ENCODE measurements around the gene DGCR2.

The DGCR2 gene

GRCh38 chr22:19147195-19147780, 25.1 kb upstream of the DGCR2 start:
- no peak for DNase-seq (ENCODE audit: extremely low read depth in 1 of 2, low read depth in 1 of 2)

DNA sequence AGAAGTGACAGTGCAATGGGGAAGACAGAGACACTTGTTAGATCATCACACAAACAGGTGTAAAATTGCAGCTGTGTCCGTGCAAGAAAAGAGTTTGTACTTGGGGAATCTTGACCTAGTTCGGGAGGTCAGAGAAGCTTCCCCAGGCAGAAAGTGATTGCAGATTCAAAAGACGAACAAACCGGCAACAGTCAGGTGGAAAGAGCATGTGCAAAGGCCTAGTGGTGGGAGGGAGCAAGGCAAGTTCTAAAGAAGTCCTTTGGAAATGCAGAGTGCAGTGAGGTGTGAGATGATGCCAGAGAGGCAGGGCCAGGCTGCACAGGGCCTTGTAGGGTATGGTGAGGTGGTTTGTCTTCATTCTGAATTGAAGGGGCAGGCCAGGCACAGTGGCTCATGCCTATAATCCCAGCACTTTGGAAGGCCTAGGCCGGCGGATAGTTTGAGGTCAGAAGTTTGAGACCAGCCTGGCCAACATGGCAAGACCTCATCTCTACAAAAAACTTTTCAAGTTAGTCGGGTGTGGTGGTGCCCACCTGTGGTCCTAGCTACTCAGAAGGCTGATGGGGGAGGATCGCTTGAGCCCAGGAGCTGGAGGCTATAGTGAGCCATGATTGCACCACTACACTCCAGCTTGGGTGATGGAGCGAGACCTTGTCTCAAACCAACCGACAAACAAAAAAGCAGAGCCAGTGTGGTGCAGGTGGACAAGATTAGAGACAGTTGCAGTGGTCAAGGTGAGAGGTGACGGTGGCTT, 24.2 kb upstream of the DGCR2 start:
- DNase-seq (ENCODE audit: extremely low read depth in 1 of 2, low read depth in 1 of 2): no peak

GRCh38 chr22:19143967-19144400, 21.8 kb upstream of the DGCR2 start:
- DNase-seq (ENCODE audit: extremely low read depth in 1 of 2, low read depth in 1 of 2): no peak

- DNase-seq (ENCODE audit: extremely low read depth in 1 of 2, low read depth in 1 of 2): no peak
Observed at GRCh38 chr22:19143212-19143611, 21.0 kb upstream of the DGCR2 start.

GRCh38 chr22:19142394-19142793, 20.2 kb upstream of the DGCR2 start:
- no peak for DNase-seq (ENCODE audit: extremely low read depth in 1 of 2, low read depth in 1 of 2)

GRCh38 chr22:19139974-19140373, 17.8 kb upstream of the DGCR2 start:
- DNase-seq (ENCODE audit: extremely low read depth in 1 of 2, low read depth in 1 of 2): no peak

GRCh38 chr22:19139001-19139356, 16.8 kb upstream of the DGCR2 start:
- DNase-seq (ENCODE audit: extremely low read depth in 1 of 2, low read depth in 1 of 2): no peak

GRCh38 chr22:19138217-19139000, 16.2 kb upstream of the DGCR2 start:
- no peak for DNase-seq (ENCODE audit: extremely low read depth in 1 of 2, low read depth in 1 of 2)

GRCh38 chr22:19137384-19138216, 15.4 kb upstream of the DGCR2 start:
- no peak for DNase-seq (ENCODE audit: extremely low read depth in 1 of 2, low read depth in 1 of 2)

- no peak for DNase-seq (ENCODE audit: extremely low read depth in 1 of 2, low read depth in 1 of 2)
Observed at GRCh38 chr22:19136915-19137314, 14.7 kb upstream of the DGCR2 start.

DNA sequence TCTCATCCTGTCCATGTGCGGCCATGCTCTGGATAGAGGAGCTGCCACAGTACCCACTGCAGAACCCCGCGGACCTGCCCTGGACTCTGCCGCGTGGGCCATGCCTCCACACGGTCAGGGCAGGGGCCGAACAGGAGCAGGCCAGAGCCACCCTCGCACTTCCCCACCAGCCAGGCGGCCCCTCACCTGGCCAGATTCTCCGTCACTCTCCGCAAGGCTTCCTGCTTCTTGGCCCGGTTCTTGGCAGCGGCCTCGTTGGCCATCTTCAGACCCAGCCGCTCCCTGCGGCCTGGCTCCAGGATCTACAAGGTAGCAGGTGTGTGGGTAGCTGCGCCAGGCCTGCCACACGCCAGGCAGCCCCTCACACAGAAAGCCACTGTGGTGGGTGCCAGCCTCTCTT, 12.7 kb upstream of the DGCR2 start:
- DNase-seq (ENCODE audit: extremely low read depth in 1 of 2, low read depth in 1 of 2): no peak

DNA sequence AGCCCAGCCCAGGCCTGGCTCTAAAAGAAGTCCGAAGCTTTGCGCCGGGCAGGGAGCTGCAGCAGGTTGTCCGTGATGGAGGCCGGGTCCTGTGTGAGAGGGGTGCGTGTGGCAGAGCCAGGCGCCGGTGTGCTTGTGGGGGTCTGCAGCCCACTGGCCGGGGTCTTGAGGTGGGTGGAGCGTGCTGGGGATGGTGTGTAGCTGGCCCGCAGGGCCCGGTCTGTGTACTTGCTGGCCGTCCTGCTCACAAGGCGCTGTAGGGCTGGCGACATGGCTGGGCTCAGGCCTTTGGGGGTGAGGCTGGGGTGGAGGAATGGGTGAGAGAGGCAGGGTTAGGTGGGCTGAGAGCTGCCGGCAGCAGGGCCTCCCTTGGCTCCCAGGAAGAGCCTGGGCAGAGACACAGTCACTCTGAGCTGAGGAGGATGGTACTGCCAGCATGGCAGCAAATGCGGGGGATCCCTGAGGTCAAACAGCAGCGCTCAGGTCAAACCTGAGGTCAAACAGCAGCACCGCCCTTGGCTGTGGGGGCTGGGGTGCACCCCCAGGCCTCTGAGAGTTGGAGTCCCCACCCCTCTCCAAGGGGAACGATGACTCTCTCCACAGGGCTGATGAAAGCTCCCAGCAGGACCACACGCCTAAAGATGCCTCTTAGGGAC, 12.1 kb upstream of the DGCR2 start:
- no peak for DNase-seq (ENCODE audit: extremely low read depth in 1 of 2, low read depth in 1 of 2)

DNA sequence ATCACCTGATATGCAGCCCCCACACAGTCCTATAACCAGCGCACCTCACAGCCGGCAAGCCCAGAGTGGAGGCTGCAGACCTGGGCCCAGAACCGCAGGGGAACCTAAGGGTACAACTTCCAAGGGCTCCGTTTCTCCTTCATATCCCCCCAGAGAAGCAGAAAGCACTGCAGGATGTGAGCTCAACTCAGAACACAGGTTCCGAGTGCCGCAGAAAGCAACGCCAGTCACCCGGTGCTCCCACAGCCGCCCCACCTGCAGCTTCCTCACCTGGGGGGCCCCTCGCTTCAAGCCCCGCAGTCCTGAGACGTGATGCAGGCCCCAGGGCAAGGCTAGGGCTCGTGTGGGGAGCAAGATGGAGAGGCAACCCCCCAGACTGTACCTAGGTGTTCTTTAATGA, 11.3 kb upstream of the DGCR2 start:
- DNase-seq (ENCODE audit: extremely low read depth in 1 of 2, low read depth in 1 of 2): no peak

- no peak for DNase-seq (ENCODE audit: extremely low read depth in 1 of 2, low read depth in 1 of 2)
Observed at GRCh38 chr22:19132693-19133400, 10.6 kb upstream of the DGCR2 start.

DNA sequence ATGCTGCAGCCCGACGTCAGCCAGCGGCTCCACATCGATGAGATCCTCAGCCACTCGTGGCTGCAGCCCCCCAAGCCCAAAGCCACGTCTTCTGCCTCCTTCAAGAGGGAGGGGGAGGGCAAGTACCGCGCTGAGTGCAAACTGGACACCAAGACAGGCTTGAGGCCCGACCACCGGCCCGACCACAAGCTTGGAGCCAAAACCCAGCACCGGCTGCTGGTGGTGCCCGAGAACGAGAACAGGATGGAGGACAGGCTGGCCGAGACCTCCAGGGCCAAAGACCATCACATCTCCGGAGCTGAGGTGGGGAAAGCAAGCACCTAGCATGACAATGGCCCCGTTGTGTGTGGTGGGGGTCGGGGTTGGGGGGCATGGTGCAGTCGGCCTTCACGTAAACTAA, 9.9 kb upstream of the DGCR2 start:
- no peak for DNase-seq (ENCODE audit: extremely low read depth in 1 of 2, low read depth in 1 of 2)

DNA sequence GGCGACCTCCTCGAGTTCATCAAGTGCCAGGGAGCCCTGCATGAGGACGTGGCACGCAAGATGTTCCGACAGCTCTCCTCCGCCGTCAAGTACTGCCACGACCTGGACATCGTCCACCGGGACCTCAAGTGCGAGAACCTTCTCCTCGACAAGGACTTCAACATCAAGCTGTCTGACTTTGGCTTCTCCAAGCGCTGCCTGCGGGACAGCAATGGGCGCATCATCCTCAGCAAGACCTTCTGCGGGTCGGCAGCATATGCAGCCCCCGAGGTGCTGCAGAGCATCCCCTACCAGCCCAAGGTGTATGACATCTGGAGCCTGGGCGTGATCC, 9.4 kb upstream of the DGCR2 start:
- no peak for DNase-seq (ENCODE audit: extremely low read depth in 1 of 2, low read depth in 1 of 2)

GRCh38 chr22:19130959-19131684, 8.9 kb upstream of the DGCR2 start, which contains the start of gene TSSK2:
Gene TSSK2 (plus strand): TSS chr22:19131308. CDS start chr22:19131400, 92 bp downstream.
- no peak for DNase-seq (ENCODE audit: extremely low read depth in 1 of 2, low read depth in 1 of 2)

- no peak for DNase-seq (ENCODE audit: extremely low read depth in 1 of 2, low read depth in 1 of 2)
Observed at GRCh38 chr22:19129871-19130270, 7.7 kb upstream of the DGCR2 start.

GRCh38 chr22:19128946-19129727, 6.9 kb upstream of the DGCR2 start:
- no peak for DNase-seq (ENCODE audit: extremely low read depth in 1 of 2, low read depth in 1 of 2)

All from activated CD8-positive, alpha-beta memory T cell treated with anti-CD3 and anti-CD28 coated beads for 1 hour (primary cell).